Mucosa of descending colon (tissue), 3 donors: Measurements from ENCODE around the gene SIMC1. TPM values are rescaled to one million over a fixed set of nuclear protein-coding genes. Genes with fewer than 3 reads are reported as not detected.
A peak's percentile ranks its signal among the peaks of the same experiment; 100 is the strongest.
"Not testable (repeated sequence)": the region's sequence is repeated elsewhere in the genome, so short reads cannot be mapped to it uniquely, and the experiment has no call there.

ENCODE experiments used
- ATAC-seq: fragments of 200-7000 bp; cut with Tn5 transposase; one replicate; pipeline ENCODE4 v1.9.1; 2020; ENCODE audit warnings: mild to moderate bottlenecking, moderate library complexity
- DNase-seq, 3 donors: peaks; one replicate each; pipeline ENCODE4 v3.0.0-alpha.2; 2020
- H3K36me3 ChIP-seq: fragments of 200-600 bp; one replicate; pipeline ENCODE4 v1.8.0; 2021; ENCODE audit warnings: low read depth, mild to moderate bottlenecking
- H3K4me1 ChIP-seq: fragments of 200-600 bp; one replicate; pipeline ENCODE4 v1.8.0; 2021; ENCODE audit warnings: low read depth, mild to moderate bottlenecking
- H3K4me3 ChIP-seq: fragments of 200-600 bp; one replicate; pipeline ENCODE4 v1.8.0; 2021; ENCODE audit warnings: mild to moderate bottlenecking
- H3K9me3 ChIP-seq: fragments of 200-600 bp; one replicate; pipeline ENCODE4 v1.8.0; 2021; ENCODE audit warnings: mild to moderate bottlenecking
- intact Hi-C, 2 donors: fragments of 100-400 bp; cut with DNase I in 1 of 2; cut with micrococcal nuclease in 1 of 2; formaldehyde crosslinking; loops; one replicate each; pipeline versions ENCODE4 v1.11.0 to v1.11.1; 2022; cut with DNase I, micrococcal nuclease
- total RNA-seq, 3 donors: library from RNA; stranded (reverse); fragmentation: NEBNext Ultra II Directional in 2 of 3; extraction: Animal tissue kit (Norgen Biotek cat#: 25700) in 2 of 3; gene quantifications; one replicate each; pipeline versions ENCODE4 v1.2.1 to v1.2.4, GENCODE V29; 2021 to 2023
- TF ChIP-seq, protein P1 (sequence below): fragments of 200-600 bp; IDR thresholded peaks from one replicate; pipeline ENCODE4 v1.8.0; 2022; ENCODE audit warnings: antibody characterized with exemption, mild to moderate bottlenecking
- donor health status: DM: no; HTN: no; CAD: no; lungs with moderate emphysema.
- donor health status: DM: no; HTN: no; CAD: no.
- donor health status: DM: no; HTN: yes; CAD: no.

Gene SIMC1
- total RNA-seq, 3 donors from 2014 or later: 22.5 to 26.7 (median 26.0) TPM

DNA sequence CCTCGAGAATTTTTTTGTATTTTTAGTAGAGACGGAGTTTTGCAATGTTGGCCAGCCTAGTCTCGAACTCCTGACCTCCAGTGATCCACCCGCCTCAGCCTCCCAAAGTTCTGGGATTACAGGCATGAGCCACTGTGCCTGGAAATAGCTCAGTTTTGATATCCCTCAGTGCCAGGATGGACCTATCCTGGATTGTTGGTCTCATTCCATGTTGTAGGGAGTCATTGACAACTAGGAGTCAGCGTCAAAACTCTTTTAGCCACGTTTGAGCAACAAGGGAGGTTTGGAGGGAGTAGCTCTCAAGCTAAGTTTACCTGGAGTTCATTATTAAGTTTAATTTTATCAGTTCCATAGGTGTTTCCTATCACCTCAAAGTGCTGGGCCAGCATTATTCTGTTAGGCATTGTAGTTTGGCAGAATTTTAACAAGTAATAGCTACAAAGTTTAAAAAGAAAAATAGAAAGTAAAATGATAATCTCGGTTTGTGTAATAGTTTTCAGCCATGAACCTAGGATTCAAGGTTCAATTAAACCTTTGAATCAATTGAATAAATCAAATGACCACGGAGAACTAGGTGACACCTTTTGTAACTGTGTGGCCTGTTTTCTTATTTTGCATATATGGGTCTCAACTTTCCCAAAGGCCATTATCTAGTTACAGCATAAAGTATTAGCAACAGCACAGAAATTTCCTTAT, 15.3 kb downstream of the SIMC1 start:
- intact Hi-C loops, DNase-seq, H3K4me3 ChIP-seq, ATAC-seq, H3K36me3 ChIP-seq, H3K9me3 ChIP-seq, H3K4me1 ChIP-seq: not testable (repeated sequence)

DNA sequence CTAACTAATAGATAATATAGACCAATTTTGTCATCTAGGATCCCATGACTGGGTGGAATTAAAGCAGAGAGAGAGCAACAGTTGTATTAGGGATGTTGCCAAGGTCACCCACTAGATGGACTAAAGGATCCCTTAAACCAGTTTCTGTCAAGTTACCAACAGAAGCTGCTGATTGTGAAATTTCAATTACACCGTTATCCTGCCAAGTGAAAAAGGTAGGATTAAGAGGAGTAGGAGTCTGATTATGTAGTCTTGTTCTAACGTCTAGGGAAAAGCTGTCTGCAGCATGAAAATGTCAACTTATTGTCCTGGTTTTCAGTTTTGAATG, 15.8 kb downstream of the SIMC1 start:
- H3K36me3 ChIP-seq, ATAC-seq, H3K4me3 ChIP-seq, H3K4me1 ChIP-seq, DNase-seq, H3K9me3 ChIP-seq, intact Hi-C loops: not testable (repeated sequence)

GRCh38 chr5:176257871-176258505, 19.8 kb downstream of the SIMC1 start:
- ATAC-seq: peak; percentile 58
- H3K4me1 ChIP-seq, intact Hi-C loops: not testable (repeated sequence)

GRCh38 chr5:176260682-176261081, 22.5 kb downstream of the SIMC1 start:
- ATAC-seq, intact Hi-C loops: not testable (repeated sequence)

More at GRCh38 chr5:176257871-176258505, 19.8 kb downstream of the SIMC1 start:
- H3K36me3 ChIP-seq, H3K9me3 ChIP-seq, H3K4me3 ChIP-seq, DNase-seq: not testable (repeated sequence)

DNA sequence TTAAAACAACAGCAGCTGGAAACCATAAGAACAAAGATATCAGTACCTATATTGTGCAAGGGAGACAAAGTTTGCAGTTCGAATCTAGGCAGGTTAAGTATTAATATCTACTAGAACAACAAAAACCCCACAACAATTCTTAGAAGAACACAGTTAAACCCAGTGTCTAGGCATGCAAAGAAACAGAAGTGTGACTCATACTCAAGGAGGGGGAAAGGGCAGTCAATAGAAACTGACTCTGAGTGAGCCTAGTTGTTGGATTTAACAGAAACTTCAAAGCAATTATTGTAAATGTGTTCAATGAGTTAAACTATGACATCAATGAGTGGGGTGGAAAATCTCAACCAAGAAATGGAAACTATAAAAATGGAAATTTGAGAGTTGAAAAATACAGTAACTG, 28.2 kb downstream of the SIMC1 start:
- DNase-seq, H3K4me1 ChIP-seq, H3K4me3 ChIP-seq, intact Hi-C loops, H3K9me3 ChIP-seq, H3K36me3 ChIP-seq, ATAC-seq: not testable (repeated sequence)

More at GRCh38 chr5:176260682-176261081, 22.5 kb downstream of the SIMC1 start:
- H3K36me3 ChIP-seq, H3K4me3 ChIP-seq, H3K4me1 ChIP-seq, H3K9me3 ChIP-seq, DNase-seq: not testable (repeated sequence)

DNA sequence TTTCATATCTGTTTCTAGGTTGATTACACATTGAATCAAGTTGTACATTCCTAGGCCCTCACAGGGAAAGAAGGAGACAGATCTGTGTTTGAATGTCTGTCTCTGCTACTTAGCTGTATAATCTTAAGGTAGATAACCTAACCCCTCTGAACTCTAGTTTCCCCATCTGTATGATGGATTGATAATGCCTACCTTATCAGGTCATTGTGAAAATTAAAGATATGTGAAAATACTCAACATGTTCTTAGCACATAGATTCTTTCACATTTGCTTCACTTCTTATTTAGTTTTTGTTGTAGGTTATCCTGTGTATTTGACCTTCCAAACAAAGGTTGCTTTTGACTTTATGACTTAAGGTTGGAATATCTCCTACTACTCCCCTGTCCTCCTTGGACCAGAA, 50.8 kb downstream of the SIMC1 start:
- H3K4me1 ChIP-seq, intact Hi-C loops, H3K9me3 ChIP-seq, H3K4me3 ChIP-seq, ATAC-seq, DNase-seq, H3K36me3 ChIP-seq: not testable (repeated sequence)

DNA sequence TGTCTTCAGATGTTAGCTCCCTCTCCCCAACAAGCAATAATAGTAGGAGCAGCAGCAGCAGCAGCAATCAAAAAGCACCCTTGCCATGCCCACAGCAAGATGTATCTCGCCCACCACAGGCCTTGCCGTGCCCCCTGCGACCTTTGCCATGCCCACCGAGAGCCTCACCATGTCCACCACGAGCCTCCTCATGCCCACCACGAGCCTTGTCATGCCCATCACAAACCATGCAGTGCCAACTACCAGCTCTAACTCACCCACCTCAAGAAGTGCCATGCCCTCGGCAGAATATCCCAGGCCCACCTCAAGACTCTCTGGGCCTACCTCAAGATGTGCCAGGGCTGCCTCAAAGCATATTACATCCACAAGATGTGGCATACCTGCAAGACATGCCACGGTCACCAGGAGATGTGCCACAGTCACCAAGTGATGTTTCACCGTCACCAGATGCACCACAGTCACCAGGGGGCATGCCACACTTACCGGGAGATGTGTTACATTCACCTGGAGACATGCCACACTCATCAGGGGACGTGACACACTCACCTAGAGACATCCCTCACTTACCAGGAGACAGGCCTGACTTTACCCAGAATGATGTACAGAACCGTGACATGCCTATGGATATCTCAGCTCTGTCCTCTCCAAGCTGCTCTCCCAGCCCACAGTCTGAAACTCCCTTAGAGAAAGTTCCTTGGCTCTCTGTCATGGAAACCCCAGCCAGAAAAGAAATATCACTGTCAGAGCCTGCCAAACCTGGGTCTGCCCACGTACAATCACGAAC, 52.0 kb downstream of the SIMC1 start:
- peak; percentile 11 for ATAC-seq
- H3K4me1 ChIP-seq, H3K4me3 ChIP-seq, H3K9me3 ChIP-seq, DNase-seq, H3K36me3 ChIP-seq, intact Hi-C loops: not testable (repeated sequence)

GRCh38 chr5:176305356-176305755, 67.1 kb downstream of the SIMC1 start:
- H3K36me3 ChIP-seq, H3K4me1 ChIP-seq, H3K9me3 ChIP-seq, intact Hi-C loops, DNase-seq, ATAC-seq, H3K4me3 ChIP-seq: not testable (repeated sequence)

DNA sequence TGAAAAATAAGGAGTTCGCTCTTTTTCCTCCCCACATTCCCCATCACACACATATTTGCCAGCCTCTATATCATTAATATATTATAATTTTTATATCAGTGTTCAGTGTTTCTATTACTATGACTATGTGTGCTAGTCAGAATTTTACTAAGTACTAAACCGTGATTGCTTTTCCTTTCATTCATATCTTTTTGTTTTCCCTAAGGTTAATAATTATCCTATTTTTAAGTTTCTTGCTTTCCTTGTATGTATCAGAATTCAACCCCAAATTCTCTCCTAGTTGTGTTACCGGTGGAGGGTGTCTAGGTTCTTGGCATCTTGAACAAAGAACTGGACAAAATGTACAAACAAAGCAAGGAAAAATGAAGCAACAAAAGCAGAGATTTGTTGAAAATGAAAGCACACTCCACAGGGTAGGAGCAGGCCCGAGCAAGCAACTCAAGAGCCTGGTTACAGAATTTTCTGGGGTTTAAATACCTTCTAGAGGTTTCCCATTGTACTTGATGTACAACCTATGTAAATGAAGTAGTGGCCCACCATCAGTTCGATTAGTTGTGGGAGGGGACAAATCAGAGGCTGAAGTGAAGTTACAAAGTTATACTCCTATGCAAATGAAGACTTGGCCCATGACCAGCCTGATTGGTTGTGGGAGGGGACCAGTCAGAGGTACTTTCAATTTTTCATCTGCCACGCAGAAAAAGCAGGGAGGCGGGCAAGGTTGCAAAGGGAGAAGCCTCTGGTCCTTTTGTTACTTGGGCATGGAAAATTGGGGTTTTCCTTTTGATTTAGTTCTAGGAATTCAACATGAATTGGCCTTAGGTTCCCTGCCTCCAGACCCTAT, 79.5 kb downstream of the SIMC1 start:
- no peak for ATAC-seq
- H3K36me3 ChIP-seq: no peaks in the 10 kb centered on the region

More for the DNA sequence above, 79.5 kb downstream of the SIMC1 start:
- H3K9me3 ChIP-seq: no peaks in the 10 kb centered on the region
- no peak for DNase-seq
- H3K4me1 ChIP-seq: no peaks in the 10 kb centered on the region
- TF ChIP-seq, protein P1, sequence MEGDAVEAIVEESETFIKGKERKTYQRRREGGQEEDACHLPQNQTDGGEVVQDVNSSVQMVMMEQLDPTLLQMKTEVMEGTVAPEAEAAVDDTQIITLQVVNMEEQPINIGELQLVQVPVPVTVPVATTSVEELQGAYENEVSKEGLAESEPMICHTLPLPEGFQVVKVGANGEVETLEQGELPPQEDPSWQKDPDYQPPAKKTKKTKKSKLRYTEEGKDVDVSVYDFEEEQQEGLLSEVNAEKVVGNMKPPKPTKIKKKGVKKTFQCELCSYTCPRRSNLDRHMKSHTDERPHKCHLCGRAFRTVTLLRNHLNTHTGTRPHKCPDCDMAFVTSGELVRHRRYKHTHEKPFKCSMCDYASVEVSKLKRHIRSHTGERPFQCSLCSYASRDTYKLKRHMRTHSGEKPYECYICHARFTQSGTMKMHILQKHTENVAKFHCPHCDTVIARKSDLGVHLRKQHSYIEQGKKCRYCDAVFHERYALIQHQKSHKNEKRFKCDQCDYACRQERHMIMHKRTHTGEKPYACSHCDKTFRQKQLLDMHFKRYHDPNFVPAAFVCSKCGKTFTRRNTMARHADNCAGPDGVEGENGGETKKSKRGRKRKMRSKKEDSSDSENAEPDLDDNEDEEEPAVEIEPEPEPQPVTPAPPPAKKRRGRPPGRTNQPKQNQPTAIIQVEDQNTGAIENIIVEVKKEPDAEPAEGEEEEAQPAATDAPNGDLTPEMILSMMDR: no peak
- intact Hi-C loops: no loop called here
- H3K4me3 ChIP-seq: no peak overlapping the region
